SU-DHL-6 (cell line): ENCODE results near the gene BAIAP2L2.

Experiments used
- EZH2phosphoT487 ChIP-seq: fragments of 200-600 bp; sonication (generic), shearing (Covaris generic); conservative IDR thresholded peaks from 2 replicates; pipeline ENCODE4 v1.6.1; 2018; ENCODE audit warnings: mild to moderate bottlenecking, antibody characterized with exemption, low read length, moderate library complexity, mixed read lengths
- TF ChIP-seq, protein P1 (sequence below): fragments of 200-600 bp; sonication (generic); IDR thresholded peaks from one replicate; pipeline ENCODE4 v1.5.1; 2017; ENCODE audit warnings: antibody characterized with exemption, mild to moderate bottlenecking, low read length, moderate library complexity; ENCODE audit not compliant: insufficient read depth, poor library complexity, severe bottlenecking

DNA sequence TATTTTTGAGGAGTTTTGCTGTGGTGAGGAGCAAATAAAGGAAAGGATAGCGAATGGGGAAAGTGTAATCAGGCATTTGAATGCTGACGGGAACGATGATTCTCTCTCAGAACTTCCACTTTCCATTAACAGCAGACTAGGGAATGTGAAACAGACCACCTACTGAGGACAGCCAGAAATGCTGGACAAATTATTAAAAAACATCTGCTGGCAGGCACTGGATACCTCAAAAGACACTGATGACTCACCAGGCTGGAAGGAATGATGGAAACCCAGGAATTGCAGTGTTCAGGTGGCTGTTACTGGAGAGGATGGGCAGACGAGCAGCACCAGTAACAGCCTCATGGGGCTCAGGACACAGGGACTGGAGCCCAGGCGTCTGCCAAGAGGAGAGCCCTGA lies 37.8 kb upstream of the BAIAP2L2 start:
- TF ChIP-seq, protein P1, sequence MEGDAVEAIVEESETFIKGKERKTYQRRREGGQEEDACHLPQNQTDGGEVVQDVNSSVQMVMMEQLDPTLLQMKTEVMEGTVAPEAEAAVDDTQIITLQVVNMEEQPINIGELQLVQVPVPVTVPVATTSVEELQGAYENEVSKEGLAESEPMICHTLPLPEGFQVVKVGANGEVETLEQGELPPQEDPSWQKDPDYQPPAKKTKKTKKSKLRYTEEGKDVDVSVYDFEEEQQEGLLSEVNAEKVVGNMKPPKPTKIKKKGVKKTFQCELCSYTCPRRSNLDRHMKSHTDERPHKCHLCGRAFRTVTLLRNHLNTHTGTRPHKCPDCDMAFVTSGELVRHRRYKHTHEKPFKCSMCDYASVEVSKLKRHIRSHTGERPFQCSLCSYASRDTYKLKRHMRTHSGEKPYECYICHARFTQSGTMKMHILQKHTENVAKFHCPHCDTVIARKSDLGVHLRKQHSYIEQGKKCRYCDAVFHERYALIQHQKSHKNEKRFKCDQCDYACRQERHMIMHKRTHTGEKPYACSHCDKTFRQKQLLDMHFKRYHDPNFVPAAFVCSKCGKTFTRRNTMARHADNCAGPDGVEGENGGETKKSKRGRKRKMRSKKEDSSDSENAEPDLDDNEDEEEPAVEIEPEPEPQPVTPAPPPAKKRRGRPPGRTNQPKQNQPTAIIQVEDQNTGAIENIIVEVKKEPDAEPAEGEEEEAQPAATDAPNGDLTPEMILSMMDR, result no peak
- no peak for TF ChIP-seq EZH2phosphoT487
